HepG2 (cell line): ENCODE results near the gene WDR13. TPM values are rescaled to one million over a fixed set of nuclear protein-coding genes. Genes with fewer than 3 reads are reported as not detected.

ENCODE experiments used
- DMAP1 ChIP-seq: IDR thresholded peaks from 2 replicates; pipeline ENCODE4 v1.6.1; 2016
- HIC2 ChIP-seq: sonication (generic); formaldehyde crosslinking; IDR thresholded peaks from 2 replicates; pipeline ENCODE4 v1.9.0; 2022; ENCODE audit warnings: low read depth, missing genetic modification reagents
- KAT7 ChIP-seq: IDR thresholded peaks from 2 replicates; pipeline ENCODE4 v1.6.1; 2018; ENCODE audit warnings: borderline replicate concordance, missing compliant biosample characterization
- MEIS2 ChIP-seq: sonication (generic); formaldehyde crosslinking; IDR thresholded peaks from 2 replicates; pipeline ENCODE4 v1.9.0; 2021; ENCODE audit warnings: mild to moderate bottlenecking, missing genetic modification reagents
- NCOA2 ChIP-seq: sonication (generic); formaldehyde crosslinking; IDR thresholded peaks from 2 replicates; pipeline ENCODE4 v1.8.0; 2022; ENCODE audit warnings: inconsistent platforms
- SCMH1 ChIP-seq: sonication (generic); formaldehyde crosslinking; IDR thresholded peaks from 2 replicates; pipeline ENCODE4 v1.9.0; 2021; ENCODE audit warnings: missing genetic modification reagents, mild to moderate bottlenecking, borderline replicate concordance
- SETDB1 ChIP-seq: sonication (generic); formaldehyde crosslinking; IDR thresholded peaks from 2 replicates; pipeline ENCODE4 v1.5.1; 2020; ENCODE audit warnings: missing genetic modification reagents, mild to moderate bottlenecking, borderline replicate concordance
- SKI ChIP-seq: fragments of 450-650 bp; IDR thresholded peaks from one replicate; pipeline ENCODE4 v1.6.1; 2018; ENCODE audit warnings: mild to moderate bottlenecking; ENCODE audit not compliant: partially characterized antibody
- TAF15 ChIP-seq: fragments of 200-400 bp; formaldehyde crosslinking; IDR thresholded peaks from one replicate; pipeline ENCODE4 v1.6.1; 2018; ENCODE audit warnings: mild to moderate bottlenecking, low read depth, low read length; ENCODE audit not compliant: poor library complexity, severe bottlenecking
- TEF ChIP-seq: sonication (generic); formaldehyde crosslinking; IDR thresholded peaks from 2 replicates; pipeline ENCODE4 v1.5.0; 2020; ENCODE audit warnings: missing genetic modification reagents
- TFAP4 ChIP-seq: sonication (generic); IDR thresholded peaks from 2 replicates; pipeline ENCODE4 v1.6.1; 2016; ENCODE audit warnings: low read depth, borderline replicate concordance
- TRIM24 ChIP-seq: sonication (generic); formaldehyde crosslinking; IDR thresholded peaks from 2 replicates; pipeline ENCODE4 v1.8.0; 2022; ENCODE audit warnings: mild to moderate bottlenecking, missing genetic modification reagents
- ZBTB20 ChIP-seq: sonication (generic); formaldehyde crosslinking; IDR thresholded peaks from 2 replicates; pipeline ENCODE4 v1.8.1; 2023; ENCODE audit warnings: missing genetic modification reagents, low read depth, mild to moderate bottlenecking, borderline replicate concordance
- ZBTB26 ChIP-seq: IDR thresholded peaks from 2 replicates; pipeline ENCODE4 v1.6.1; 2016; ENCODE audit warnings: missing compliant biosample characterization, missing genetic modification reagents, borderline replicate concordance
- ZBTB49 ChIP-seq: sonication (generic); formaldehyde crosslinking; IDR thresholded peaks from 2 replicates; pipeline ENCODE4 v1.4.0; 2020; ENCODE audit warnings: missing genetic modification reagents, borderline replicate concordance
- ZNF136 ChIP-seq: sonication (generic); formaldehyde crosslinking; IDR thresholded peaks from 2 replicates; pipeline ENCODE4 v1.8.1; 2022; ENCODE audit warnings: low read depth, mild to moderate bottlenecking, moderate library complexity, missing genetic modification reagents
- ZNF674 ChIP-seq: sonication (generic); formaldehyde crosslinking; IDR thresholded peaks from 2 replicates; pipeline ENCODE4 v1.5.0; 2020; ENCODE audit warnings: low read depth, mild to moderate bottlenecking, missing genetic modification reagents
- ZSCAN30 ChIP-seq: sonication (generic); formaldehyde crosslinking; IDR thresholded peaks from 2 replicates; pipeline ENCODE4 v1.5.0; 2020; ENCODE audit warnings: mild to moderate bottlenecking, missing genetic modification reagents
- polyA plus RNA-seq, 8 experiments: library from polyadenylated mRNA; depleted of rRNA in 3 of 8; stranded (reverse) in 7 of 8; unstranded in 1 of 8; fragments of >200 nt; fragmentation: Illumina TruSeq in 4 of 8; extraction: Trizol in 4 of 8; gene quantifications; 2 replicates each; pipeline versions ENCODE4 v1.2.1 to v1.2.3, GENCODE V29; 2011 to 2016; ENCODE audit warnings: low read depth in 4 of 8, missing spikeins in 1 of 8, mixed read lengths in 1 of 8; ENCODE audit not compliant: insufficient read depth in 1 of 8
- total RNA-seq, 5 experiments: library from RNA; depleted of rRNA; stranded (reverse); fragments of >200 nt; fragmentation: Illumina TruSeq; extraction: Trizol; gene quantifications; 2 replicates each; pipeline ENCODE4 v1.2.3, GENCODE V29; 2016; ENCODE audit warnings: low read depth in 1 of 5
- TF ChIP-seq, protein P1 (sequence below): IDR thresholded peaks from 2 replicates; pipeline ENCODE4 v1.6.1; 2016; ENCODE audit warnings: control low read depth

WDR13 gene
- total and polyA plus RNA-seq, 2 of the 13 experiments (the other 11 are each of a cell fraction or from before 2014, with no cell fraction given): 28.7 to 37.1 TPM

DNA sequence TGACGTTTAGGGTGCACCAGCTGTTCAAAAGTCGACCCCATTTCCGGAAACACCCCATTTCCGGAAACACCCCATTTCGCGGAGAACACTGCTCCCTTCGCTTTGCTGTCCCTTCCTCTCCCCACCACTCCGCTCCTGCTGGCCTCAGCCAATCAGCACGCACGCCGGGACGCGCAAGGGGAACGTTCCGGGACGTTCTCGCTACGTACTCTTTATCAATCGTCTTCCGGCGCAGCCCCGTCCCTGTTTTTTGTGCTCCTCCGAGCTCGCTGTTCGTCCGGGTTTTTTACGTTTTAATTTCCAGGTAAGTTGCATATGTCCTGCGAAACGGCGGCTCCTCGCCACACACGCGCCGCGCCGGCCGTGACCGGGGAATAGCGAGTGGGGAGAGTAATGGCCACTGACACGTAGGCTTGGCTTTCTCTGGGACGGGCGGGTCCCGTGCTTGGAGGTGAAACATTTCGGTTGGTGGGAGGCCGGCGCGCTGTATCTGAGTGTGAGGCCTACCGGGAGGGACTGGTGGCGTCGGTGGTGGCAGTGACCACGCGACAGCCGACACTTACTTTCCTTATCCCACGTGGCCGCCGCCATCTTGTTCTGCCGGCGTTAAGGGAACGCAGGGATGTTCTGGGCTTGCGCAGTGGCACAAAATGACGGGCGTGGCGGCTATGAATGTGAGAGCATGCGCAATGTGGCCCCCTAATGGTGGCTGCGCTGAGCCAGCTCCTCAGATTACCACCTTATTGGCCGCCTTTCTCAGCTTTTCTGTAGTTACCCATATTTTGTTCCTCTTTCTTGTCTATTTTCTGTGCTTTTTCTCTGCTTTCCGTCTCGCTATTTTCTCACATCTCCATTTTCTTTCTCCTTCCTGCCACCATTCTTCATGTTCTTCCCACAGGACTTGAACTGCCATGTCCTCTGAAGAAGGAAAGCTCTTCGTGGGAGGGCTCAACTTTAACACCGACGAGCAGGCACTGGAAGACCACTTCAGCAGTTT is 22.7 kb upstream of the WDR13 start, which contains the start of gene RBM3 (continued):
- TF ChIP-seq HIC2 (CRISPR knock-in tag) (no peak), DMAP1 (CRISPR knock-in tag) (peak; percentile 99), SKI (no peak), SETDB1 (no peak), ZBTB20 (no peak), ZNF136 (CRISPR knock-in tag) (0 out of 2 replicates have a peak, but pooled peaks have one; percentile 36), NCOA2 (CRISPR knock-in tag) (no peak), MEIS2 (0 out of 2 replicates have a peak, but pooled peaks have one; percentile 21), KAT7 (CRISPR knock-in tag) (no peak; the same call in none of the 2 replicates), ZBTB49 (CRISPR knock-in tag) (no peak), TAF15 (no peak), TFAP4 (peak; percentile 95), ZNF674 (CRISPR knock-in tag) (no peak), ZBTB26 (CRISPR knock-in tag) (no peak), SCMH1 (CRISPR knock-in tag) (no peak), TEF (CRISPR knock-in tag) (no peak), TRIM24 (CRISPR knock-in tag) (no peak), ZSCAN30 (CRISPR knock-in tag) (no peak)
- TF ChIP-seq, protein P1, sequence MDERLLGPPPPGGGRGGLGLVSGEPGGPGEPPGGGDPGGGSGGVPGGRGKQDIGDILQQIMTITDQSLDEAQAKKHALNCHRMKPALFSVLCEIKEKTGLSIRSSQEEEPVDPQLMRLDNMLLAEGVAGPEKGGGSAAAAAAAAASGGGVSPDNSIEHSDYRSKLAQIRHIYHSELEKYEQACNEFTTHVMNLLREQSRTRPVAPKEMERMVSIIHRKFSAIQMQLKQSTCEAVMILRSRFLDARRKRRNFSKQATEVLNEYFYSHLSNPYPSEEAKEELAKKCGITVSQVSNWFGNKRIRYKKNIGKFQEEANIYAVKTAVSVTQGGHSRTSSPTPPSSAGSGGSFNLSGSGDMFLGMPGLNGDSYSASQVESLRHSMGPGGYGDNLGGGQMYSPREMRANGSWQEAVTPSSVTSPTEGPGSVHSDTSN (CRISPR knock-in tag): no peak
